Measurements from ENCODE around the gene C12orf76. TPM values are rescaled to one million over a fixed set of nuclear protein-coding genes. Genes with fewer than 3 reads are reported as not detected.
A peak's percentile ranks its signal among the peaks of the same experiment; 100 is the strongest.

The C12orf76 gene
- total RNA-seq, 1 experiment from 2014 or later = 11.9 TPM

GRCh38 chr12:110042264-110042663 lies 6.1 kb downstream of the C12orf76 start:
- H3K4me1 ChIP-seq = peaks cover 54% of the 10 kb centered on the region
- POLR2A ChIA-PET = no interaction called here

GRCh38 chr12:110039085-110039807 lies 9.1 kb downstream of the C12orf76 start:
- ChIA-PET CTCF (interaction anchor here (0.7 kb wide), 1 partner anchor 85 kb away, joined by 3 read pairs; no protein-coding TSS in a partner anchor), POLR2A (interaction anchor here (0.5 to 1.2 kb wide), 2 partner anchors 243 to 429 kb away, joined by 3 read pairs; partner anchors contain the start of gene GPN3)
- H3K4me3 ChIP-seq (ENCODE audit: low read depth, low read length) = no peak overlapping the region
- peaks cover 47% of the 10 kb centered on the region for H3K4me1 ChIP-seq
- peak overlapping the region; percentile 78 for H3K4me3 Mint-ChIP-seq (ENCODE audit: unreplicated experiment)
- no peaks in the 10 kb centered on the region for H3K9me3 ChIP-seq
- H3K36me3 ChIP-seq (ENCODE audit: control insufficient read depth, insufficient read depth, low read length) = peaks cover 5% of the 10 kb centered on the region
- peak overlapping the region; percentile 100 for H3K27ac Mint-ChIP-seq (ENCODE audit: unreplicated experiment)
- peak; percentile 85 to 86 for DNase-seq
- no peaks in the 10 kb centered on the region for H3K27me3 ChIP-seq (replicated peaks; ENCODE audit: control insufficient read depth, insufficient read depth, low read length)
- no peaks in the 10 kb centered on the region for H3K9me3 Mint-ChIP-seq (ENCODE audit: unreplicated experiment)
- TF ChIP-seq CTCF (IDR thresholded peaks at IDR 0.05; ENCODE audit: insufficient read depth in 1 of 2, low read depth in 1 of 2, low read length in 1 of 2, severe bottlenecking in 1 of 2, unreplicated experiment in 1 of 2) = no peak
- intact Hi-C loops (cut with micrococcal nuclease; ENCODE audit: unreplicated experiment) = loop anchor here (5.0 kb wide), 1 partner anchor 42 kb away; the partner anchor contains the start of genes ANKRD13A and GIT2
- peaks cover 32% of the 10 kb centered on the region for H3K4me1 Mint-ChIP-seq (ENCODE audit: low read depth, unreplicated experiment)
- BruUV-seq (replicated peaks) = TSS peak; percentile 93
- H3K27me3 Mint-ChIP-seq (ENCODE audit: insufficient read depth, unreplicated experiment) = no peaks in the 10 kb centered on the region
- H3K36me3 Mint-ChIP-seq (ENCODE audit: insufficient read depth, unreplicated experiment) = peaks cover 44% of the 10 kb centered on the region

More at GRCh38 chr12:110042264-110042663, 6.1 kb downstream of the C12orf76 start:
- Histone ChIP-seq H3K27me3 (replicated peaks; ENCODE audit: control insufficient read depth, insufficient read depth, low read length) (no peaks in the 10 kb centered on the region), H3K9me3 (no peaks in the 10 kb centered on the region), H3K36me3 (ENCODE audit: control insufficient read depth, insufficient read depth, low read length) (peaks cover 4% of the 10 kb centered on the region), H3K4me3 (ENCODE audit: low read depth, low read length) (no peak overlapping the region)
- Mint-ChIP-seq H3K27me3 (ENCODE audit: insufficient read depth, unreplicated experiment) (no peaks in the 10 kb centered on the region), H3K27ac (ENCODE audit: unreplicated experiment) (peak overlapping the region; percentile 57), H3K4me3 (ENCODE audit: unreplicated experiment) (no peak overlapping the region), H3K4me1 (ENCODE audit: low read depth, unreplicated experiment) (peaks cover 26% of the 10 kb centered on the region), H3K36me3 (ENCODE audit: insufficient read depth, unreplicated experiment) (peaks cover 27% of the 10 kb centered on the region), H3K9me3 (ENCODE audit: unreplicated experiment) (no peaks in the 10 kb centered on the region)
- CTCF ChIA-PET = no interaction called here
- BruUV-seq (replicated peaks) = no TSS peak
- no peak for DNase-seq
- no peak for TF ChIP-seq CTCF (IDR thresholded peaks at IDR 0.05; ENCODE audit: insufficient read depth in 1 of 2, low read depth in 1 of 2, low read length in 1 of 2, severe bottlenecking in 1 of 2, unreplicated experiment in 1 of 2)
- intact Hi-C loops (cut with micrococcal nuclease; ENCODE audit: unreplicated experiment) = no loop called here

- H3K27me3 ChIP-seq (replicated peaks; ENCODE audit: control insufficient read depth, insufficient read depth, low read length) = no peaks in the 10 kb centered on the region
- H3K4me3 ChIP-seq (ENCODE audit: low read depth, low read length) = no peak overlapping the region
- peaks cover 5% of the 10 kb centered on the region for H3K36me3 ChIP-seq (ENCODE audit: control insufficient read depth, insufficient read depth, low read length)
- ChIA-PET POLR2A (no interaction called here), CTCF (interaction anchor here (0.5 kb wide), 1 partner anchor 393 kb away, joined by 3 read pairs; no protein-coding TSS in a partner anchor)
- H3K4me1 ChIP-seq = peaks cover 47% of the 10 kb centered on the region
- Mint-ChIP-seq H3K4me1 (ENCODE audit: low read depth, unreplicated experiment) (peaks cover 32% of the 10 kb centered on the region), H3K27ac (ENCODE audit: unreplicated experiment) (peak overlapping the region; percentile 100), H3K9me3 (ENCODE audit: unreplicated experiment) (no peaks in the 10 kb centered on the region), H3K36me3 (ENCODE audit: insufficient read depth, unreplicated experiment) (peaks cover 46% of the 10 kb centered on the region), H3K27me3 (ENCODE audit: insufficient read depth, unreplicated experiment) (no peaks in the 10 kb centered on the region), H3K4me3 (ENCODE audit: unreplicated experiment) (peak overlapping the region; percentile 78)
- BruUV-seq (replicated peaks) = no TSS peak
- no peak for TF ChIP-seq CTCF (IDR thresholded peaks at IDR 0.05; ENCODE audit: insufficient read depth in 1 of 2, low read depth in 1 of 2, low read length in 1 of 2, severe bottlenecking in 1 of 2, unreplicated experiment in 1 of 2)
- no peaks in the 10 kb centered on the region for H3K9me3 ChIP-seq
- DNase-seq = no peak
- intact Hi-C loops (cut with micrococcal nuclease; ENCODE audit: unreplicated experiment) = loop anchor here (5.0 kb wide), 1 partner anchor 41 kb away; the partner anchor contains the start of genes ANKRD13A and GIT2
These were observed 9.6 kb downstream of the C12orf76 start for GRCh38 chr12:110038741-110039084.

Measured in Caco-2 (cell line).